Measurements from ENCODE around the gene AGBL3. TPM values are rescaled to one million over a fixed set of nuclear protein-coding genes. Genes with fewer than 3 reads are reported as not detected.
"Not testable (repeated sequence)": the region's sequence is repeated elsewhere in the genome, so short reads cannot be mapped to it uniquely, and the experiment has no call there.

The AGBL3 gene
- polyA plus RNA-seq, 1 donor: 4.4 TPM

- not testable (repeated sequence) for H3K4me3 ChIP-seq (ENCODE audit: low read length); H3K27ac ChIP-seq (ENCODE audit: low read length)
Measured at GRCh38 chr7:135173916-135174315, 187.6 kb downstream of the AGBL3 start.

GRCh38 chr7:135174941-135175340 lies 188.6 kb downstream of the AGBL3 start:
- WGBS (ENCODE audit: insufficient coverage, low lambda C conversion rate): no CpG with 5 or more reads among the region's 7 CpGs
- Histone ChIP-seq H3K36me3 (ENCODE audit: control insufficient read depth, insufficient read depth, low read length) (no peaks in the 10 kb centered on the region), H3K27ac (ENCODE audit: low read length) (no peak overlapping the region), H3K4me1 (ENCODE audit: control insufficient read depth, insufficient read depth, low read length) (no peaks in the 10 kb centered on the region), H3K4me3 (ENCODE audit: low read length) (no peak overlapping the region), H3K27me3 (ENCODE audit: control insufficient read depth, insufficient read depth, low read length) (no peaks in the 10 kb centered on the region), H3K9me3 (ENCODE audit: control insufficient read depth, low read depth, low read length) (no peaks in the 10 kb centered on the region)
- DNase-seq: no peak

More at GRCh38 chr7:135173916-135174315, 187.6 kb downstream of the AGBL3 start:
- not testable (repeated sequence) for DNase-seq; H3K27me3 ChIP-seq (ENCODE audit: control insufficient read depth, insufficient read depth, low read length); H3K4me1 ChIP-seq (ENCODE audit: control insufficient read depth, insufficient read depth, low read length); H3K36me3 ChIP-seq (ENCODE audit: control insufficient read depth, insufficient read depth, low read length); H3K9me3 ChIP-seq (ENCODE audit: control insufficient read depth, low read depth, low read length)
- WGBS (ENCODE audit: insufficient coverage, low lambda C conversion rate): no CpG with 5 or more reads among the region's 4 CpGs

GRCh38 chr7:135175931-135176330 lies 189.6 kb downstream of the AGBL3 start:
- Histone ChIP-seq H3K27ac (ENCODE audit: low read length) (no peak overlapping the region), H3K9me3 (ENCODE audit: control insufficient read depth, low read depth, low read length) (peaks cover 8% of the 10 kb centered on the region), H3K27me3 (ENCODE audit: control insufficient read depth, insufficient read depth, low read length) (no peaks in the 10 kb centered on the region), H3K36me3 (ENCODE audit: control insufficient read depth, insufficient read depth, low read length) (no peaks in the 10 kb centered on the region), H3K4me3 (ENCODE audit: low read length) (no peak overlapping the region), H3K4me1 (ENCODE audit: control insufficient read depth, insufficient read depth, low read length) (no peaks in the 10 kb centered on the region)
- WGBS (ENCODE audit: insufficient coverage, low lambda C conversion rate): no CpG with 5 or more reads among the region's 6 CpGs
- no peak for DNase-seq

GRCh38 chr7:135177028-135177696 lies 190.9 kb downstream of the AGBL3 start:
- Histone ChIP-seq H3K27me3 (ENCODE audit: control insufficient read depth, insufficient read depth, low read length) (no peaks in the 10 kb centered on the region), H3K9me3 (ENCODE audit: control insufficient read depth, low read depth, low read length) (peaks cover 21% of the 10 kb centered on the region), H3K27ac (ENCODE audit: low read length) (no peak overlapping the region), H3K36me3 (ENCODE audit: control insufficient read depth, insufficient read depth, low read length) (peaks cover 1% of the 10 kb centered on the region), H3K4me1 (ENCODE audit: control insufficient read depth, insufficient read depth, low read length) (no peaks in the 10 kb centered on the region), H3K4me3 (ENCODE audit: low read length) (no peak overlapping the region)
- DNase-seq: no peak
- WGBS (ENCODE audit: insufficient coverage, low lambda C conversion rate): no CpG with 5 or more reads among the region's 9 CpGs

GRCh38 chr7:135178364-135178763 lies 192.1 kb downstream of the AGBL3 start:
- no peak for DNase-seq
- no peaks in the 10 kb centered on the region for H3K4me1 ChIP-seq (ENCODE audit: control insufficient read depth, insufficient read depth, low read length)
- H3K27me3 ChIP-seq (ENCODE audit: control insufficient read depth, insufficient read depth, low read length): no peaks in the 10 kb centered on the region
- no CpG with 5 or more reads among the region's 13 CpGs for WGBS (ENCODE audit: insufficient coverage, low lambda C conversion rate)
- peaks cover 4% of the 10 kb centered on the region for H3K36me3 ChIP-seq (ENCODE audit: control insufficient read depth, insufficient read depth, low read length)
- H3K27ac ChIP-seq (ENCODE audit: low read length): no peak overlapping the region
- H3K9me3 ChIP-seq (ENCODE audit: control insufficient read depth, low read depth, low read length): peaks cover 27% of the 10 kb centered on the region
- no peak overlapping the region for H3K4me3 ChIP-seq (ENCODE audit: low read length)

GRCh38 chr7:135179321-135179925 lies 193.1 kb downstream of the AGBL3 start:
- no peak for DNase-seq
- Histone ChIP-seq H3K9me3 (ENCODE audit: control insufficient read depth, low read depth, low read length) (peaks cover 27% of the 10 kb centered on the region), H3K4me1 (ENCODE audit: control insufficient read depth, insufficient read depth, low read length) (no peaks in the 10 kb centered on the region), H3K27ac (ENCODE audit: low read length) (no peak overlapping the region), H3K27me3 (ENCODE audit: control insufficient read depth, insufficient read depth, low read length) (no peaks in the 10 kb centered on the region), H3K4me3 (ENCODE audit: low read length) (no peak overlapping the region), H3K36me3 (ENCODE audit: control insufficient read depth, insufficient read depth, low read length) (peaks cover 4% of the 10 kb centered on the region)
- no CpG with 5 or more reads among the region's 8 CpGs for WGBS (ENCODE audit: insufficient coverage, low lambda C conversion rate)

GRCh38 chr7:135180122-135180521 lies 193.8 kb downstream of the AGBL3 start:
- H3K9me3 ChIP-seq (ENCODE audit: control insufficient read depth, low read depth, low read length): peaks cover 27% of the 10 kb centered on the region
- no CpG with 5 or more reads among the region's 5 CpGs for WGBS (ENCODE audit: insufficient coverage, low lambda C conversion rate)
- no peak overlapping the region for H3K4me3 ChIP-seq (ENCODE audit: low read length)
- no peaks in the 10 kb centered on the region for H3K27me3 ChIP-seq (ENCODE audit: control insufficient read depth, insufficient read depth, low read length)
- peaks cover 4% of the 10 kb centered on the region for H3K36me3 ChIP-seq (ENCODE audit: control insufficient read depth, insufficient read depth, low read length)
- H3K27ac ChIP-seq (ENCODE audit: low read length): no peak overlapping the region
- H3K4me1 ChIP-seq (ENCODE audit: control insufficient read depth, insufficient read depth, low read length): no peaks in the 10 kb centered on the region
- no peak for DNase-seq

GRCh38 chr7:135181261-135181928 lies 195.1 kb downstream of the AGBL3 start:
- no peaks in the 10 kb centered on the region for H3K4me1 ChIP-seq (ENCODE audit: control insufficient read depth, insufficient read depth, low read length)
- peaks cover 27% of the 10 kb centered on the region for H3K9me3 ChIP-seq (ENCODE audit: control insufficient read depth, low read depth, low read length)
- whole genome bisulfite sequencing (ENCODE audit: insufficient coverage, low lambda C conversion rate): 80% methylated on average over 2 of the region's 3 CpGs
- no peaks in the 10 kb centered on the region for H3K27me3 ChIP-seq (ENCODE audit: control insufficient read depth, insufficient read depth, low read length)
- H3K4me3 ChIP-seq (ENCODE audit: low read length): no peak overlapping the region
- H3K27ac ChIP-seq (ENCODE audit: low read length): no peak overlapping the region
- peaks cover 13% of the 10 kb centered on the region for H3K36me3 ChIP-seq (ENCODE audit: control insufficient read depth, insufficient read depth, low read length)
- DNase-seq: no peak

- Histone ChIP-seq H3K27ac (ENCODE audit: low read length) (no peak overlapping the region), H3K9me3 (ENCODE audit: control insufficient read depth, low read depth, low read length) (peaks cover 27% of the 10 kb centered on the region), H3K36me3 (ENCODE audit: control insufficient read depth, insufficient read depth, low read length) (peaks cover 20% of the 10 kb centered on the region), H3K27me3 (ENCODE audit: control insufficient read depth, insufficient read depth, low read length) (no peaks in the 10 kb centered on the region), H3K4me3 (ENCODE audit: low read length) (no peak overlapping the region), H3K4me1 (ENCODE audit: control insufficient read depth, insufficient read depth, low read length) (no peaks in the 10 kb centered on the region)
- DNase-seq: no peak
- WGBS (ENCODE audit: insufficient coverage, low lambda C conversion rate): 100% methylated on average over 2 of the region's 31 CpGs
Measured at GRCh38 chr7:135181929-135182678, 195.8 kb downstream of the AGBL3 start.

GRCh38 chr7:135183478-135183877 lies 197.2 kb downstream of the AGBL3 start:
- Histone ChIP-seq H3K4me3 (ENCODE audit: low read length) (no peak overlapping the region), H3K27me3 (ENCODE audit: control insufficient read depth, insufficient read depth, low read length) (no peaks in the 10 kb centered on the region), H3K27ac (ENCODE audit: low read length) (no peak overlapping the region), H3K4me1 (ENCODE audit: control insufficient read depth, insufficient read depth, low read length) (no peaks in the 10 kb centered on the region), H3K36me3 (ENCODE audit: control insufficient read depth, insufficient read depth, low read length) (peaks cover 30% of the 10 kb centered on the region), H3K9me3 (ENCODE audit: control insufficient read depth, low read depth, low read length) (peaks cover 27% of the 10 kb centered on the region)
- no peak for DNase-seq
- WGBS (ENCODE audit: insufficient coverage, low lambda C conversion rate): no CpG with 5 or more reads among the region's 7 CpGs
